ENCODE data around the gene LRRN4CL. TPM values are rescaled to one million over a fixed set of nuclear protein-coding genes. Genes with fewer than 3 reads are reported as not detected.

The LRRN4CL gene
- total RNA-seq, 1 experiment from 2014 or later, result 0.42 TPM

- peak within 1 kb of the TSS; percentile 92 for H3K4me3 Mint-ChIP-seq (ENCODE audit: unreplicated experiment)
- H3K27me3 Mint-ChIP-seq (ENCODE audit: insufficient read depth, unreplicated experiment), result no peaks in the 10 kb centered on the region
- BruUV-seq (replicated peaks), result TSS peak; percentile 74
- H3K4me1 Mint-ChIP-seq (ENCODE audit: insufficient read depth, unreplicated experiment), result peaks cover 16% of the 10 kb centered on the region
- H3K36me3 Mint-ChIP-seq (ENCODE audit: insufficient read depth, unreplicated experiment), result peaks cover 64% of the 10 kb centered on the region
- TF ChIP-seq CTCF (IDR thresholded peaks at IDR 0.05; ENCODE audit: unreplicated experiment), result no peak
- CTCF ChIA-PET, result interaction anchor here (0.7 to 1.8 kb wide), 7 partner anchors 18 to 135 kb away, joined by 3 to 5 read pairs (median 3); partner anchors contain the start of gene NXF1
- POLR2A ChIA-PET, result interaction anchor here (0.6 to 10.3 kb wide), 38 partner anchors 10 to 1467 kb away, joined by 3 to 197 read pairs (median 12); partner anchors contain the start of genes AHNAK, B3GAT3, BSCL2 and C11orf98
- H3K27ac Mint-ChIP-seq (ENCODE audit: low read depth, unreplicated experiment), result peak within 1 kb of the TSS; percentile 97
- DNase-seq (ENCODE audit: unreplicated experiment), result peak; percentile 93
- intact Hi-C loops (cut with micrococcal nuclease), result loop anchor here (2.0 kb wide), 1 partner anchor 134 kb away; no protein-coding TSS in a partner anchor
- H3K9me3 Mint-ChIP-seq (ENCODE audit: unreplicated experiment), result no peaks in the 10 kb centered on the region
Measured at GRCh38 chr11:62728171-62728988, 39.0 kb upstream of the LRRN4CL start, which contains the start of gene TTC9C. TSS of gene TTC9C (plus strand) at chr11:62728486. CDS start at chr11:62728849, 363 bp downstream.

GRCh38 chr11:62727872-62728170 is 38.5 kb upstream of the LRRN4CL start:
- no TSS peak for BruUV-seq (replicated peaks)
- POLR2A ChIA-PET, result interaction anchor here (0.6 to 10.3 kb wide), 46 partner anchors 10 to 1499 kb away, joined by 3 to 197 read pairs (median 8); partner anchors contain the start of genes AHNAK, B3GAT3, BSCL2 and C11orf98
- peaks cover 16% of the 10 kb centered on the region for H3K4me1 Mint-ChIP-seq (ENCODE audit: insufficient read depth, unreplicated experiment)
- no peaks in the 10 kb centered on the region for H3K9me3 Mint-ChIP-seq (ENCODE audit: unreplicated experiment)
- CTCF ChIA-PET, result interaction anchor here (0.6 to 3.1 kb wide), 5 partner anchors 47 to 333 kb away, joined by 3 to 22 read pairs (median 4); no protein-coding TSS in a partner anchor
- peak; percentile 99 for DNase-seq (ENCODE audit: unreplicated experiment)
- no peaks in the 10 kb centered on the region for H3K27me3 Mint-ChIP-seq (ENCODE audit: insufficient read depth, unreplicated experiment)
- intact Hi-C loops (cut with micrococcal nuclease), result loop anchor here (2.0 kb wide), 1 partner anchor 135 kb away; no protein-coding TSS in a partner anchor
- H3K27ac Mint-ChIP-seq (ENCODE audit: low read depth, unreplicated experiment), result peak overlapping the region; percentile 97
- H3K4me3 Mint-ChIP-seq (ENCODE audit: unreplicated experiment), result peak overlapping the region; percentile 92
- no peak for TF ChIP-seq CTCF (IDR thresholded peaks at IDR 0.05; ENCODE audit: unreplicated experiment)
- peaks cover 64% of the 10 kb centered on the region for H3K36me3 Mint-ChIP-seq (ENCODE audit: insufficient read depth, unreplicated experiment)

- peaks cover 16% of the 10 kb centered on the region for H3K4me1 Mint-ChIP-seq (ENCODE audit: insufficient read depth, unreplicated experiment)
- no peaks in the 10 kb centered on the region for H3K27me3 Mint-ChIP-seq (ENCODE audit: insufficient read depth, unreplicated experiment)
- H3K4me3 Mint-ChIP-seq (ENCODE audit: unreplicated experiment), result peak within 1 kb of the TSS; percentile 92
- CTCF ChIA-PET, result interaction anchor here (0.6 to 3.1 kb wide), 8 partner anchors 26 to 333 kb away, joined by 3 to 22 read pairs (median 4); partner anchors contain the start of gene ZBTB3
- peak; percentile 97 for DNase-seq (ENCODE audit: unreplicated experiment)
- peaks cover 64% of the 10 kb centered on the region for H3K36me3 Mint-ChIP-seq (ENCODE audit: insufficient read depth, unreplicated experiment)
- POLR2A ChIA-PET, result interaction anchor here (0.6 to 10.3 kb wide), 45 partner anchors 11 to 1500 kb away, joined by 3 to 197 read pairs (median 8); partner anchors contain the start of genes AHNAK, B3GAT3, BSCL2 and C11orf98
- no peaks in the 10 kb centered on the region for H3K9me3 Mint-ChIP-seq (ENCODE audit: unreplicated experiment)
- TF ChIP-seq CTCF (IDR thresholded peaks at IDR 0.05; ENCODE audit: unreplicated experiment), result no peak
- no TSS peak for BruUV-seq (replicated peaks)
- intact Hi-C loops (cut with micrococcal nuclease), result no loop called here
- H3K27ac Mint-ChIP-seq (ENCODE audit: low read depth, unreplicated experiment), result peak within 1 kb of the TSS; percentile 97
Measured at GRCh38 chr11:62727165-62727871, 38.0 kb upstream of the LRRN4CL start, which contains the start of gene HNRNPUL2. TSS of gene HNRNPUL2 (minus strand) at chr11:62727457. CDS start at chr11:62727156, 301 bp downstream.

All from MCF 10A (cell line).